GM18520 (cell line): ENCODE data around the gene LILRA5.
"Not testable (repeated sequence)": the region's sequence is repeated elsewhere in the genome, so short reads cannot be mapped to it uniquely, and the experiment has no call there.

Experiments
- ATAC-seq: cut with Tn5 transposase; IDR thresholded peaks from one replicate; pipeline ENCODE4 v1.9.1; 2021; ENCODE audit not compliant: unreplicated experiment

The LILRA5 gene

GRCh38 chr19:54335164-54335563, 22.2 kb upstream of the LILRA5 start:
- ATAC-seq, result no peak

GRCh38 chr19:54333586-54334298, 20.8 kb upstream of the LILRA5 start:
- no peak for ATAC-seq

GRCh38 chr19:54332149-54332548, 19.2 kb upstream of the LILRA5 start:
- no peak for ATAC-seq

DNA sequence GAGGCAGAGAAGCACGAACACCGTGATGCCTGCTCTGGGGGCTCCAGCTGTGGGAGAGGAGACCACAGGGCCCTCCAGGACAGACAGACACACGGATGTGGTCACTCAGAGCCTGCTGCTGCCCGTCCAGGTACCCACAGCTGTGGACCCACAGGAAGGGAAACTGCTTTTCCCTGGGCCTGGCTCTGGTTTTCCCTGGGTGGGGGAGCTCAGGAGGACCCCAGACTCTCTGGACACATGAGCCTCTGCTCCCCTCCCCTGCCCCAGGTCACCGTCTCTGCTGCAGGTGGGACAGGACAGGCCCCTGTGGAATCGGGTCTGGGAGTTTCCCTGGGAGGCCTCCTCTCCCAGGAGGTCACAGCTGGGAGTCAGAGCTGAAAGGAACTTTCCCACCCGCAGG, 18.7 kb upstream of the LILRA5 start:
- ATAC-seq, result no peak

DNA sequence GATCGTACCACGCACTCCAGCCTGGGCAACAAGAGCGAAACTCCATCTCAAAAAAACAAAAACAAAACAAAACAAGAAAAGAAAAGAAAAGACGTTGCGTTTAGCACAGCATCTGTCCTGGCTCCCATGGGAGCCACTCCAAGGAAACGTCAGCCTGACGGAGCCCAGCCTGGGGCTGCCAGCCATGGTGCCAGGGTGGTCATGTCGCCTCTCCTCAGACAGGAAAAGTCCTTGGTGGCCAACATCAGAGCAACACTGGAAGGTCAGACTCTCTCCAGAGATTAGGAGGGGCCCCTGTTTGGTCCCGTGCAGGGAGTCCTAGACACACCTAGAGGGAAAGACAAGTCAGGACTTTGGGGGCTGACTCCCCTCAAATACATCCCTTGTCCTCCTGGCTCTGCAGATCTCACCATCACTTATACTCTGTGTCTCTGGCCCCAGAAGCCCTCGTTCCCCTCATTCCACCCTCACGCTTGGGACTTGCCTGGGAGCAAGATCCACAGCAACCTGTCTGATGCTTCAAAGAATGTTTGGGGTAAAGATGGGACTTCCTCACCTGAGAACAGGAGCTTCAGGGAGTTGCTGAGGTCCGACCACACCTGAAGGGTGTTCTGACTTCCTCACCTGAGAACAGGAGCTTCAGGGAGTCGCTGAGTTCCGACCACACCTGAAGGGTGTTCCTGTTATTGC, 16.7 kb upstream of the LILRA5 start:
- no peak for ATAC-seq

DNA sequence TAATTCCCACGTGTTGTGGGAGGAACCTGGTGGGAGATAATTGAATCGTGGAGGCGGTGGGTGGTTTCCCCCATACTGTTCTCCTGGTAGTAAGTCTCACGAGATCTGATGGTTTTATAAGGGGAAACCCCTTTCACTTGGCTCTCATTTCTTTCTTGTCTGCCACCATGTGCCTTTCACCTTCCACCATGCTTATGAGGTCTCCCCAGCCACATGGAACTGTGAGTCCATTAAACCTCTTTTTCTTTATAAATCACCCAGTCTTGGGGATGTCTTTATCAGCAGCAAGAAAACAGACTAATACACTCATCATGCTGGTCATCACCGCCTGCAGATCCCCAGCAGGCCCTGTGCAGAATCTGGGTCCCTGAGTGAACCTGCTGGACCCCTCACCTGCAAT, 15.8 kb upstream of the LILRA5 start:
- not testable (repeated sequence) for ATAC-seq

- no peak for ATAC-seq
Measured at GRCh38 chr19:54325631-54326030, 12.7 kb upstream of the LILRA5 start.

GRCh38 chr19:54325194-54325621, 12.2 kb upstream of the LILRA5 start:
- no peak for ATAC-seq

- no peak for ATAC-seq
Measured at GRCh38 chr19:54324071-54324470, 11.1 kb upstream of the LILRA5 start.

DNA sequence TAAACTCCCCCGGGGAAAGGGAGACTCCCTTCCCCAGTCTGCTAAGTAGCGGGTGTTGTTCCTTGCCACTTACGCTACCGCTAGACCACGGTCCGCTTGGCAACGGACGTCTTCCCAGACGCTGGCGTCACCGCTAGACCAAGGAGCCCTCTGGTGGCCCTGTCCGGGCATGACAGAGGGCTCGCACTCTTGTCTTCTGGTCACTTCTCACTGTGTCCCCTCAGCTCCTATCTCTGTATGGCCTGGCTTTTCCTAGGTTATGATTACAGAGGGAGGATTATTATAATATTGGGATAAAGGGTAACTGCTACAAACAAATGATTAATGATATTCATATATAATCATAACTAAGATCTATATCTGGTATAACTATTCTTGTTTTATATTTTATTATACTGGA, 10.0 kb upstream of the LILRA5 start:
- ATAC-seq, result not testable (repeated sequence)

GRCh38 chr19:54322295-54322694, 9.3 kb upstream of the LILRA5 start:
- not testable (repeated sequence) for ATAC-seq

- ATAC-seq, result no peak
Measured at GRCh38 chr19:54319892-54320670, 7.1 kb upstream of the LILRA5 start.

DNA sequence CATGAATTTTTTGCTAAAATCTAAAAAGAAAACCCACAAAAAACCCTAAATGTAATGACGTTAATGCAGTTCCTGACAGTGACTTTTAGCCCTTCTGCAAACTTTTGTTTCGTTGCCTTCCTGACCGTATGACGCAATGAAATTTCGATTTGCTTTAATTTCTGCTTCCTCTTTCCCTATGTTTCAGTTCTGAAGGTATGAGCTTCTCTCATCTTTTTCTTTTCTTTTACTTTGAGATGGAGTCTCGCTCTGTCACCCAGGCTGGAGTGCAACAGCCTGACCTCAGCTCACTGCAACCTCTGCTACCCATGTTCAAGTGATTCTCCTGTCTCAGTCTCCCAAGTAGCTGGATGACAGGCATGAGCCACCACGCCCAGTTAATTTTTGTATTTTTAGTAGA, 6.1 kb upstream of the LILRA5 start:
- no peak for ATAC-seq

- ATAC-seq, result no peak
Measured at GRCh38 chr19:54317965-54318240, 4.9 kb upstream of the LILRA5 start.

DNA sequence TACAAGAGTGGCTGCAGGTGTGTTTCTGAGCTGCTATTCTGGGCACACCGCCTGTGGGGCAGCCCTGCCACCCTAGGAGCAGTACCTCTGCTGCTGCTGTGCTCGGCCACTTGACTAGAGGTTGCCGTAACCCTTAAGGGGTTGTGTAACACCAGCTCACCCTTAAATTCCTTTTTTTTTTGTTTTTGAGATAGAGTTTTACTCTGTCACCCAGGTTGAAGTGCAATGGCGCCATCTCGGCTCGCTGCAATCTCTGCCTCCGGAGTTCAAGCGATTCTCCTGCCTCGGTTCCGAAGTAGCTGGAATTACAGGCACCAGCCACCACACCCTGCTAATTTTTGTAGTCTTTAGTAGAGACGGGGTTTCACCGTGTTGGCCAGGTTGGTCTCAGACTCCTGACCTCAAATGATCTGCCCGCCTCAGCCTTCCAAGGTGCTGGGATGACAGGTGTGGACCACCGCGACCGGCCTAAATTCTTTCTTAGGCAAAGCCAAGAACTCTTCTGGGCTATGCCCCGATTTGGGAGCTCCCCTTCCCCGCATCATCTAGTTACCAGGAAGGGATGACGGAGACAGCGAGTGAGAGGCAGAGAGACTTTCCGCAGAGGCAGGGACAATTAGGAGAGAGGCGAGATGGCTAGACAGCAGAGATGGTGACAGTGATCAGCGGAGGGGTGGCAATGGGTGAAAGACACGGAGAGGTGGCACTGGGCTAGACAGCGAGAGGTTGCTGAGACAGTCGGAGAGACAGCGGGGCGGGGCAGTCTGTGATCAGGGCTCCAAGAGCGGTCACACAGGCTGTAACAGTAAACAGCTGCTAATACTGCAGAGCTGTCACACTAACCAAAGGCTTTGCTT, 4.4 kb upstream of the LILRA5 start:
- ATAC-seq, result no peak

- no peak for ATAC-seq
Measured at GRCh38 chr19:54316746-54317107, 3.8 kb upstream of the LILRA5 start.

DNA sequence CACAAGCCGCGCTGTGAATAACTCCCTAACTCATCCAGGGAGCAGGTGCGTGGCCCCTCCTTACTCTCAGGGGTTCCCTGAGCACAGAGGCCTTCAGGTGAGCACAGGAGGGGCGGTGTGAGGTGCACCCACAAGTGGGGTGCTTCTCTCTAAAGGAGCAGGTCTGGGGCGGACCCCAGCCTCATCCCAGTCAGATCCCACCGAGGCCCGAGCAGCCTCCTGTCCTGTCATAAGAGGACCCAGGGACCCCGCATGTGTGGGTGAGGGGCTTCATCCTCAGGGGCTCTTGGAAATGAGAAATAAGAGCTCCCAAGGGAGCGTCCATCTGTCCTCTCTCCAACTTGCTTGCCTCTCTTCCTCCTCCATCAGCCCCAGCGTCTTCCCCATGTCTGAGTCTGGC, 3.0 kb upstream of the LILRA5 start:
- ATAC-seq, result no peak

GRCh38 chr19:54312011-54312410, 955 bp downstream of the LILRA5 start:
- ATAC-seq, result no peak

GRCh38 chr19:54311486-54311885, 1.5 kb downstream of the LILRA5 start:
- ATAC-seq, result no peak

DNA sequence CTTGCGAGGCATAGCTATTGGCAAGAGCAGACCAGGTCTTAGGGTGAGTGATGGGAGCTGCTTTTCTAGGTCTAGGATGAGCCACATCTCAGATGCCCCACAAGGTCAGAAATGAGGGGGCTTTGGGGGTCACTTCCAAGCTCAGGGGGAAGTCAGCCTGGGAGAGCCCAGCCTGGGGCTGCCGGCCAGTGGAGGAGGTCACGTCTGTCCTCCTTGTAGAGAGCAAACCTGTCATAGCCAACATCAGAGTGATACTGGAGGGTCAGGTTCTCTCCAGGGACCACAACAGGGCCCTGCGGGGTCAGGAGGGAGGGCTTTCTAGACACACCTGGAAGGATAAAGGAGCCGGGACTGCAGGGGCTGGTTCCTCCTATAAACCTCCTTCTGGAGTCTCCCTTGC, 2.4 kb downstream of the LILRA5 start:
- no peak for ATAC-seq

DNA sequence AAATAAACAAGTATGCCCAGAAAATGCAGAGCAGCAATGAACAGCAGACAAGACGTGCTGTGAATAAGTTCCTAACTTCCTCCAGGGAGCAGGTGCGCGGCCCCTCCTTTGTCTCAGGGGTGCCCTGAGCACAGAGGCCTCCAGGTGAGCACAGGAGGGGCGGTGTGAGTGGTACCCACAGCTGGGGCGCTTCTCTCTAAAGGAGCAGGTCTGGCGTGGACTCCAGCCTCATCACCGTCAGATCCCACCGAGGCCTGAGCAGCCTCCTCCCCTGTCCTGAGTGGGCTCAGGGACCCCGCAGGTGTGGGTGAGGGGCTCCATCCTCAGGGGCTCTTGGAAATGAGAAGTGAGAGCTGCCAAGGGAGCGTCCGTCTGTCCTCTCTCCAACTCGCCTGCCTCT, 3.2 kb downstream of the LILRA5 start:
- no peak for ATAC-seq
